Sigmoid colon (tissue), 7 donors: ENCODE data around the gene ZNF576. TPM values are rescaled to one million over a fixed set of nuclear protein-coding genes. Genes with fewer than 3 reads are reported as not detected.
"Not testable (repeated sequence)": the region's sequence is repeated elsewhere in the genome, so short reads cannot be mapped to it uniquely, and the experiment has no call there.

Experiments
- DNase-seq: peaks from one replicate; pipeline ENCODE4 v3.0.0-alpha.2; 2019
- H3K27ac ChIP-seq, 4 donors: fragments of 200-600 bp; sonication (generic); one replicate each; pipeline ENCODE4 v1.5.1; 2016 to 2019; ENCODE audit warnings: mild to moderate bottlenecking in 1 of 4
- H3K27me3 ChIP-seq, 3 donors: fragments of 200-600 bp; sonication (generic); one replicate each; pipeline ENCODE4 v1.5.1; 2019; ENCODE audit warnings: mild to moderate bottlenecking in 1 of 3
- H3K36me3 ChIP-seq, 4 donors: fragments of 200-600 bp; sonication (generic); one replicate each; pipeline ENCODE4 v1.5.1; 2016 to 2019
- H3K4me1 ChIP-seq, 4 donors: fragments of 200-600 bp; sonication (generic); one replicate each; pipeline ENCODE4 v1.5.1; 2017 to 2019
- H3K4me3 ChIP-seq, 4 donors: fragments of 200-600 bp; sonication (generic); one replicate each; pipeline ENCODE4 v1.5.1; 2017 to 2019; ENCODE audit warnings: mild to moderate bottlenecking in 2 of 4, moderate library complexity in 1 of 4
- H3K9me3 ChIP-seq, 4 donors: fragments of 200-600 bp in 3 of 4; sonication (generic) in 3 of 4; one replicate each; pipeline versions ENCODE4 v1.5.1 to v1.6.1; 2013 to 2019
- CTCF ChIP-seq, 4 experiments: fragments of 450-650 bp in 3 of 4; fragments of 200-600 bp in 1 of 4; IDR thresholded peaks; one replicate each; pipeline ENCODE4 v1.5.1; 2016 to 2019; ENCODE audit warnings: antibody characterized with exemption in 4 of 4, mild to moderate bottlenecking in 3 of 4, moderate library complexity in 2 of 4
- EP300 ChIP-seq, 4 donors: sonication (generic); formaldehyde crosslinking; IDR thresholded peaks; one replicate each; pipeline ENCODE4 v1.6.1; 2017; ENCODE audit warnings: antibody characterized with exemption in 4 of 4
- POLR2A ChIP-seq, 2 donors: fragments of 450-650 bp; IDR thresholded peaks; one replicate each; pipeline ENCODE4 v1.6.1; 2016; ENCODE audit warnings: antibody characterized with exemption in 2 of 2, mild to moderate bottlenecking in 2 of 2, moderate library complexity in 2 of 2
- POLR2AphosphoS5 ChIP-seq, 4 donors: sonication (generic); formaldehyde crosslinking; IDR thresholded peaks; one replicate each; pipeline ENCODE4 v1.6.1; 2017; ENCODE audit warnings: antibody characterized with exemption in 4 of 4
- WGBS, 2 donors: extraction: QIAGEN DNeasy Blood & Tissue Kit; methylation state at CpG; one replicate each; pipeline ENCODE4 v1.1.7; 2013; 5-methylcytosine and 5-hydroxymethylcytosine counted together
- intact Hi-C: fragments of 100-400 bp; cut with DNase I; formaldehyde crosslinking; loops from one replicate; pipeline ENCODE4 v1.15.1; 2023
- polyA plus RNA-seq, 3 donors: library from polyadenylated mRNA; stranded (reverse); fragments of 200-250 nt; gene quantifications; one replicate each; pipeline ENCODE4 v1.2.3, GENCODE V29; 2013
- total RNA-seq, 4 donors: library from RNA; depleted of rRNA; stranded (reverse); fragments of >200 nt; gene quantifications; one replicate each; pipeline ENCODE4 v1.1.0, GENCODE V29; 2016
- donor health status: healthy with polysubstance abuse.
- donor health status: Bipolar disorder and iron deficiency.
- donor health status: healthy.

The ZNF576 gene
- total and polyA plus RNA-seq, 7 donors: 12.1 to 23.3 (median 16.1) TPM

GRCh38 chr19:43597876-43598275 lies 1.5 kb downstream of the ZNF576 start:
- peaks cover 7 to 58% (median 15%) of the 10 kb centered on the region in 4 donors for H3K36me3 ChIP-seq
- 39 to 47% methylated on average over 5 of the region's 5 CpGs for WGBS, 2 donors
- H3K9me3 ChIP-seq: no peaks in the 10 kb centered on the region
- intact Hi-C loops: loop anchor here (5.0 kb wide), 1 partner anchor 44 kb away; no protein-coding TSS in a partner anchor
- H3K4me3 ChIP-seq: peak overlapping the region in 1 of 4 donors; percentile 73
- H3K4me1 ChIP-seq: peaks cover 0 to 43% (median 37%) of the 10 kb centered on the region in 4 donors
- TF ChIP-seq POLR2AphosphoS5 (IDR thresholded peaks at IDR 0.05): no peak
- peak overlapping the region in 2 of 4 donors; percentile 95 to 99 for H3K27ac ChIP-seq
- no peak for DNase-seq
- no peaks in the 10 kb centered on the region for H3K27me3 ChIP-seq

GRCh38 chr19:43598445-43599240 lies 2.2 kb downstream of the ZNF576 start:
- no peak overlapping the region for H3K4me3 ChIP-seq
- WGBS, 2 donors: 93 to 95% methylated on average over 19 of the region's 19 CpGs
- no peaks in the 10 kb centered on the region for H3K9me3 ChIP-seq
- H3K27ac ChIP-seq: no peak overlapping the region
- DNase-seq: no peak
- no peaks in the 10 kb centered on the region for H3K27me3 ChIP-seq
- H3K4me1 ChIP-seq: peaks cover 0 to 36% (median 30%) of the 10 kb centered on the region in 4 donors
- TF ChIP-seq POLR2AphosphoS5 (IDR thresholded peaks at IDR 0.05) (no peak), CTCF (IDR thresholded peaks at IDR 0.05) (no peak), EP300 (IDR thresholded peaks at IDR 0.05) (no peak), POLR2A (IDR thresholded peaks at IDR 0.05) (no peak)
- peaks cover 0 to 50% (median 7%) of the 10 kb centered on the region in 4 donors for H3K36me3 ChIP-seq
- intact Hi-C loops: loop anchor here (5.0 kb wide), 1 partner anchor 44 kb away; no protein-coding TSS in a partner anchor

- intact Hi-C loops: loop anchor here (5.0 kb wide), 1 partner anchor 43 kb away; no protein-coding TSS in a partner anchor
- DNase-seq: no peak
- TF ChIP-seq EP300 (IDR thresholded peaks at IDR 0.05) (no peak), POLR2A (IDR thresholded peaks at IDR 0.05) (no peak), CTCF (IDR thresholded peaks at IDR 0.05) (no peak), POLR2AphosphoS5 (IDR thresholded peaks at IDR 0.05) (no peak)
- Histone ChIP-seq H3K27ac (no peak overlapping the region), H3K4me3 (no peak overlapping the region), H3K36me3 (peaks cover 0 to 43% (median 5%) of the 10 kb centered on the region in 4 donors), H3K9me3 (no peaks in the 10 kb centered on the region), H3K27me3 (no peaks in the 10 kb centered on the region), H3K4me1 (peaks cover 0 to 25% (median 19%) of the 10 kb centered on the region in 4 donors)
- WGBS, 2 donors: 89 to 94% methylated on average over 4 of the region's 4 CpGs
Measured at GRCh38 chr19:43599635-43600295, 3.4 kb downstream of the ZNF576 start.

DNA sequence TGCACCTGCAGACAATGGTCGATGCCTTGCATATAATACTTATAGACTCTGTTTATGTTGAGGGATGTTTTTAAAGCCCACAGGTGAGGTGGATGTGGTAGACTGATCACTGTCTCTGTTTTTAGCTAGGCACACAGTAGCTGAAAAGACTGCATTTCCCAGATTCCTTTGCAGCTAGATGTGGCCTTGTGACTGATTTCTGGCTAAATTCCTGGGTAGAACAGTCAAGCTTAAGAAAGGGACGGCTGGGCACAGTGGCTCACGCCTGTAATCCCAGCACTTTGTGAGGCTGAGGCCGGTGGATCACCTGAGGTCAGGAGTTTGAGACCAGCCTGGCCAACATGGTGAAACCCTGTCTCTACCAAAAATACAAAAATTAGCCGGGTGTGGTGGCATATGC lies 3.9 kb downstream of the ZNF576 start:
- DNase-seq, H3K4me3 ChIP-seq, H3K27me3 ChIP-seq, H3K27ac ChIP-seq, H3K9me3 ChIP-seq, intact Hi-C loops: not testable (repeated sequence)
- WGBS, 2 donors: 86 to 88% methylated on average over 5 of the region's 5 CpGs
- H3K4me1 ChIP-seq: peaks cover 0 to 19% (median 14%) of the 10 kb centered on the region in 4 donors
- H3K36me3 ChIP-seq: peaks cover 0 to 43% (median 5%) of the 10 kb centered on the region in 4 donors

GRCh38 chr19:43605875-43606568 lies 9.6 kb downstream of the ZNF576 start:
- Histone ChIP-seq H3K9me3 (no peaks in the 10 kb centered on the region), H3K4me1 (no peaks in the 10 kb centered on the region), H3K27ac (no peak overlapping the region), H3K4me3 (no peak overlapping the region), H3K27me3 (no peaks in the 10 kb centered on the region), H3K36me3 (peaks cover 0 to 42% (median 10%) of the 10 kb centered on the region in 4 donors)
- WGBS, 2 donors: 84 to 86% methylated on average over 7 of the region's 7 CpGs
- intact Hi-C loops: no loop called here
- TF ChIP-seq CTCF (IDR thresholded peaks at IDR 0.05) (no peak), EP300 (IDR thresholded peaks at IDR 0.05) (no peak), POLR2AphosphoS5 (IDR thresholded peaks at IDR 0.05) (no peak), POLR2A (IDR thresholded peaks at IDR 0.05) (no peak)
- DNase-seq: no peak
